DND-41 (cell line): ENCODE measurements around the gene TAL1.

ENCODE experiments used
- ATAC-seq: fragments of 200-7000 bp; cut with Tn5 transposase; 3 replicates; pipeline ENCODE4 v1.9.1; 2021; ENCODE audit warnings: low read depth; ENCODE audit not compliant: insufficient read depth
- DNase-seq: peaks from one replicate; pipeline ENCODE4 v3.0.0-alpha.2; 2020
- H2AFZ ChIP-seq: 2 replicates; pipeline ENCODE4 v1.6.0; 2012; ENCODE audit warnings: low read depth, low read length
- H3K27ac ChIP-seq: 2 replicates; pipeline ENCODE4 v1.5.1; 2012; ENCODE audit warnings: low read length, inconsistent platforms
- H3K27me3 ChIP-seq: fragments of 200-600 bp; sonication (generic); 2 replicates; pipeline ENCODE4 v1.6.0; 2012; ENCODE audit warnings: low read length, mild to moderate bottlenecking, inconsistent platforms; ENCODE audit not compliant: insufficient read depth, poor library complexity
- H3K36me3 ChIP-seq: 2 replicates; pipeline ENCODE4 v1.5.1; 2012; ENCODE audit warnings: low read length, inconsistent platforms; ENCODE audit not compliant: insufficient read depth
- H3K4me1 ChIP-seq: 2 replicates; pipeline ENCODE4 v1.5.1; 2012; ENCODE audit warnings: mild to moderate bottlenecking, low read length; ENCODE audit not compliant: insufficient read depth
- H3K4me2 ChIP-seq: 2 replicates; pipeline ENCODE4 v1.6.0; 2012; ENCODE audit warnings: mild to moderate bottlenecking, moderate library complexity, low read length, inconsistent platforms; ENCODE audit not compliant: insufficient read depth
- H3K4me3 ChIP-seq, 2 experiments: fragments of 200-600 bp in 1 of 2; shearing (Covaris generic) in 1 of 2; 2 replicates each; pipeline ENCODE4 v1.5.1; 2012 to 2016; ENCODE audit warnings: inconsistent platforms in 2 of 2, low read length in 2 of 2, mild to moderate bottlenecking in 2 of 2, low read depth in 1 of 2, moderate library complexity in 1 of 2
- H3K79me2 ChIP-seq: 2 replicates; pipeline ENCODE4 v1.6.0; 2012; ENCODE audit warnings: low read length, inconsistent platforms; ENCODE audit not compliant: insufficient read depth
- H3K9ac ChIP-seq: 2 replicates; pipeline ENCODE4 v1.6.0; 2012; ENCODE audit warnings: low read depth, mild to moderate bottlenecking, inconsistent platforms, low read length, moderate library complexity
- H3K9me3 ChIP-seq: 2 replicates; pipeline ENCODE4 v1.5.1; 2012; ENCODE audit warnings: low read length, moderate library complexity, mild to moderate bottlenecking, inconsistent platforms; ENCODE audit not compliant: insufficient read depth, severe bottlenecking
- H4K20me1 ChIP-seq: 2 replicates; pipeline ENCODE4 v1.6.0; 2012; ENCODE audit warnings: low read length; ENCODE audit not compliant: insufficient read depth
- EZH2 ChIP-seq: IDR thresholded peaks from 3 replicates; pipeline ENCODE4 v1.6.1; 2012; ENCODE audit warnings: borderline replicate concordance, low read depth, mild to moderate bottlenecking, moderate library complexity, low read length, inconsistent platforms; ENCODE audit not compliant: severe bottlenecking
- TF ChIP-seq, protein P1 (sequence below): IDR thresholded peaks from 2 replicates; pipeline ENCODE4 v1.5.1; 2012; ENCODE audit warnings: borderline replicate concordance, low read length, moderate library complexity, mild to moderate bottlenecking; ENCODE audit not compliant: poor library complexity, severe bottlenecking; ENCODE audit errors: extremely low read depth

TAL1 gene

GRCh38 chr1:47223174-47223920 lies 8.7 kb downstream of the TAL1 start:
- H3K9me3 ChIP-seq: no peaks in the 10 kb centered on the region
- H3K27me3 ChIP-seq: peaks cover 13% of the 10 kb centered on the region

DNA sequence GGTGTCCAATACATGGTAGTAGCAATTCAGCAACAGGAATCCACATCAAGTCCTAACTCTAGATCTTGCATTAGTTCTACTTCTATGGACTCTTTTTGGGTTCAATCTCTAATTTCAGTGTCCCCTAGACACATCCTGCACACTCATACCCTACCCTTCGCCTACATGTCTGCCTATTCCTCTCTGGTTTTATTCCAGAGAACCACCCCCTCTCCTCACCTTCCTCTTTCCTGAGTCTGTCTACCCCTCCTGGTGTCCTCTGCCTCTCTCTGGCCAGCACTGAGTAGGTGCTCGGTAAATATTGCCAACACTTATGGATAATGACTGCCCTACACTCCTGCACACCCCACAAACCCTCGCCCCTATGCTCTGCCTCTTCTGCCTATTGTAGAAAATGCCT lies 9.5 kb downstream of the TAL1 start:
- no peaks in the 10 kb centered on the region for H3K79me2 ChIP-seq
- H3K36me3 ChIP-seq: no peaks in the 10 kb centered on the region
- no peak overlapping the region for H3K4me3 ChIP-seq
- H3K9ac ChIP-seq: no peak overlapping the region
- H3K27me3 ChIP-seq: peaks cover 8% of the 10 kb centered on the region
- DNase-seq: no peak
- H3K27ac ChIP-seq: no peak overlapping the region
- no peak for ATAC-seq
- H4K20me1 ChIP-seq: no peaks in the 10 kb centered on the region
- H3K9me3 ChIP-seq: no peaks in the 10 kb centered on the region
- TF ChIP-seq, protein P1, sequence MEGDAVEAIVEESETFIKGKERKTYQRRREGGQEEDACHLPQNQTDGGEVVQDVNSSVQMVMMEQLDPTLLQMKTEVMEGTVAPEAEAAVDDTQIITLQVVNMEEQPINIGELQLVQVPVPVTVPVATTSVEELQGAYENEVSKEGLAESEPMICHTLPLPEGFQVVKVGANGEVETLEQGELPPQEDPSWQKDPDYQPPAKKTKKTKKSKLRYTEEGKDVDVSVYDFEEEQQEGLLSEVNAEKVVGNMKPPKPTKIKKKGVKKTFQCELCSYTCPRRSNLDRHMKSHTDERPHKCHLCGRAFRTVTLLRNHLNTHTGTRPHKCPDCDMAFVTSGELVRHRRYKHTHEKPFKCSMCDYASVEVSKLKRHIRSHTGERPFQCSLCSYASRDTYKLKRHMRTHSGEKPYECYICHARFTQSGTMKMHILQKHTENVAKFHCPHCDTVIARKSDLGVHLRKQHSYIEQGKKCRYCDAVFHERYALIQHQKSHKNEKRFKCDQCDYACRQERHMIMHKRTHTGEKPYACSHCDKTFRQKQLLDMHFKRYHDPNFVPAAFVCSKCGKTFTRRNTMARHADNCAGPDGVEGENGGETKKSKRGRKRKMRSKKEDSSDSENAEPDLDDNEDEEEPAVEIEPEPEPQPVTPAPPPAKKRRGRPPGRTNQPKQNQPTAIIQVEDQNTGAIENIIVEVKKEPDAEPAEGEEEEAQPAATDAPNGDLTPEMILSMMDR: no peak
- TF ChIP-seq EZH2: no peak
- H3K4me2 ChIP-seq: no peak overlapping the region
- H3K4me1 ChIP-seq: no peaks in the 10 kb centered on the region
- H2AFZ ChIP-seq: no peak overlapping the region

More at GRCh38 chr1:47223174-47223920, 8.7 kb downstream of the TAL1 start:
- Histone ChIP-seq H3K4me3 (no peak overlapping the region), H3K9ac (no peak overlapping the region), H4K20me1 (no peaks in the 10 kb centered on the region), H3K4me2 (no peak overlapping the region), H3K36me3 (no peaks in the 10 kb centered on the region), H3K27ac (no peak overlapping the region), H3K79me2 (no peaks in the 10 kb centered on the region), H3K4me1 (no peaks in the 10 kb centered on the region), H2AFZ (no peak overlapping the region)
- ATAC-seq (no peak), DNase-seq (no peak)
- no peak for TF ChIP-seq EZH2
- TF ChIP-seq, protein P1: no peak

DNA sequence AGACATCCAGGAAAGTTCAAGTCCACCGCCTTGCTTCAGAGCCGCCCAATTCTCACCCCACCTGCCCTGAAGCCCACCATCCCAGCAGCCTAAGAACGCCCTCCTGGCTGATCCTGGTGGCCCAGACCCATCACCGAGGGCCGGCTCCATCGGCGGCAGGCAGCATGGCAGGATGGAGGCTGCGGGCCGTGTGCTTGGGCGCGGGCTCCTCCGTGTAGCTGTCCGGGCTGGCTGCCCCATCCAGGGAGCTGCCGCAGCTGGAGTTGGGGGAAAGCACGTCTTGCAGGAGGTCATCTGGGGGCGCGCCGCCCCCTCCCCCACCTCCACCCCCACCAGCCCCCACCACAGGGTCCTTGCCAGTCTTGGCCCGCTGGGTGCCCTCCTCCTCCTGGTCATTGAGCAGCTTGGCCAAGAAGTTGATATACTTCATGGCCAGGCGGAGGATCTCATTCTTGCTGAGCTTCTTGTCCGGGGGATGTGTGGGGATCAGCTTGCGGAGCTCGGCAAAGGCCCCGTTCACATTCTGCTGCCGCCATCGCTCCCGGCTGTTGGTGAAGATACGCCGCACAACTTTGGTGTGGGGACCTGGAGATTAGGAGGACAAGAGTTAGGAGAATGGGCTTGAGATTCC lies 12.3 kb downstream of the TAL1 start:
- no peak for DNase-seq
- no peak for ATAC-seq

More for the DNA sequence above, 12.3 kb downstream of the TAL1 start:
- H3K9ac ChIP-seq: no peak overlapping the region
- no peak overlapping the region for H2AFZ ChIP-seq
- no peak overlapping the region for H3K4me3 ChIP-seq
- H3K27ac ChIP-seq: no peak overlapping the region
- TF ChIP-seq EZH2: no peak
- TF ChIP-seq, protein P1: no peak
- no peaks in the 10 kb centered on the region for H3K4me1 ChIP-seq
- H4K20me1 ChIP-seq: no peaks in the 10 kb centered on the region
- H3K4me2 ChIP-seq: no peak overlapping the region
- H3K9me3 ChIP-seq: no peaks in the 10 kb centered on the region
- peaks cover 3% of the 10 kb centered on the region for H3K27me3 ChIP-seq
- H3K79me2 ChIP-seq: no peaks in the 10 kb centered on the region
- H3K36me3 ChIP-seq: no peaks in the 10 kb centered on the region
